GM21825 (cell line): ENCODE data around the gene HAPLN3.

Experiments
- ATAC-seq: cut with Tn5 transposase; IDR thresholded peaks from one replicate; pipeline ENCODE4 v1.9.1; 2021; ENCODE audit warnings: mild to moderate bottlenecking, moderate library complexity; ENCODE audit not compliant: unreplicated experiment

Gene HAPLN3

GRCh38 chr15:88911766-88912118 lies 16.4 kb upstream of the HAPLN3 start:
- no peak for ATAC-seq

GRCh38 chr15:88909956-88910831 lies 14.8 kb upstream of the HAPLN3 start:
- ATAC-seq, result no peak

GRCh38 chr15:88908697-88909621 lies 13.6 kb upstream of the HAPLN3 start:
- no peak for ATAC-seq

- no peak for ATAC-seq
These were observed 12.8 kb upstream of the HAPLN3 start for GRCh38 chr15:88908123-88908522.

GRCh38 chr15:88907111-88907510 lies 11.8 kb upstream of the HAPLN3 start:
- no peak for ATAC-seq

DNA sequence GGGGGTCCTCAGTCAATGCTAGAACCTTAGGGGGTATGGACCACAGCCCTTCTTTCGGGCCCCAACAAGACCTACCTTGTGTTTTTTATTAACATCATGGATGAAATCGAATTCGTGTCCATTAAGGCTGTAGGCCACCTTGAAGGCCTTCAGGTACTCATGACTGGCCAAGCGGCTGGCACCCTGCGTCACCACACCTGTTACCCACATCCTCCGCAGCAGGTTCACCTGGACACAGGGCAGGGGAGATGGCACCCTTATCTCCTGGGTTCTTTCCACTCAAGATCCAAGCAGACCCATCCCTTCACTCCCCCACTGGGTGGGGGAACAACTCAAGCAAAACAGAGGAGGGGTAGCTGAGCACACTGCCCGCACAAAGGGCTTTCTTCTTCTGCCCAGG lies 11.2 kb upstream of the HAPLN3 start:
- no peak for ATAC-seq

DNA sequence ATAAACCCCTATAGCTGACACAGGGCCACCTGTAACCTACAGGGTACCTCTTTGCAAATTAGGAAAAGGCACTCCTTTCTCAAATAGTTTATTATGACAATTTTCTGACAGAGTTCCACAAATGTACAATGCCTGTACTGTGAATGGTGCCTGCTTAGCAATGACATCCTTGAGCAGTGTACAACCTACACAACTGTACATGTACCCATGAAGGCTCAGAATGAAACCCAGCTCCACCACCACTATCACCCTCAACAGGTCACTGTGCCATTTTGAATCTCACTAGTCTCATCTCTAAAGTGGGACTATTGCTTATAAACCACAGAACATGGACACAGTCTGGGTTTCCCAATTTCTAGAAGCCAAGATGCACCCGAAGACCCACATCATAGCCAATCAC lies 10.8 kb upstream of the HAPLN3 start:
- ATAC-seq, result no peak

GRCh38 chr15:88905576-88905975 lies 10.2 kb upstream of the HAPLN3 start:
- ATAC-seq, result no peak

DNA sequence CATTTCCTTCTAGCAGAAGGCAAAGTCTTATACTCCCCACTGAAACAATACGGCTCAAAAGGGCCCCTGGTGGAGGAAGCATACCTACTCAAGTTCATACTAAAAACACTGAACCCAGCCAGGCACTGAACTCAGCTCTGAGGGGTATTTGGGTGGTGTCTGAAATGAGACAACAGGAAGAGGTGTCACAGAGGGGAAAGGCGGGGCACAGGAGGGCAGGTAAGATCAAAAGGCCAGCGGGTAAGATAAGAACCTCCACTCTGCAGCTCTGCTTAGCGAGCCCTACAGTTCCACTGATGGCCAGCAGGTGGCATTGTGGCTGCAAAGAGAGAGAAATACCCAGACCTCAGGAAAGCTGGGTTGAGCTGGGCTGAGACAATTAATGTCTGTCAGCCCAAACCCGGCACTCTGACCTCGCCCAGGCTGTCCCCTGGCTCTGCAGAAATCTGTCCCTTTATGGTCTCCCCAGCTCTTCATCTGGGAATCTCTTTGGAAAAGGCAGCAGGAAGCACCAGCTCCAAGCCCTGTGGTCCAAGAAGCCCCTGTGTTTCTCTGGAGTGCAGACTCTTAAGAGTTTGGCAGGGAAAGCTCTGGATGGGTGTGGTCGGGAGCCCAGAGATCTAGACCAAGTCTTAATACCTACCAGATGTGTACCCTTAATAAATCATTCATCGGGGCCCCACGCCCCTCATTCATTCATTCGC lies 9.4 kb upstream of the HAPLN3 start:
- peak; percentile 73 for ATAC-seq

- no peak for ATAC-seq
These were observed 8.9 kb upstream of the HAPLN3 start for GRCh38 chr15:88904257-88904623.

- ATAC-seq, result no peak
These were observed 7.5 kb upstream of the HAPLN3 start for GRCh38 chr15:88902846-88903245.

DNA sequence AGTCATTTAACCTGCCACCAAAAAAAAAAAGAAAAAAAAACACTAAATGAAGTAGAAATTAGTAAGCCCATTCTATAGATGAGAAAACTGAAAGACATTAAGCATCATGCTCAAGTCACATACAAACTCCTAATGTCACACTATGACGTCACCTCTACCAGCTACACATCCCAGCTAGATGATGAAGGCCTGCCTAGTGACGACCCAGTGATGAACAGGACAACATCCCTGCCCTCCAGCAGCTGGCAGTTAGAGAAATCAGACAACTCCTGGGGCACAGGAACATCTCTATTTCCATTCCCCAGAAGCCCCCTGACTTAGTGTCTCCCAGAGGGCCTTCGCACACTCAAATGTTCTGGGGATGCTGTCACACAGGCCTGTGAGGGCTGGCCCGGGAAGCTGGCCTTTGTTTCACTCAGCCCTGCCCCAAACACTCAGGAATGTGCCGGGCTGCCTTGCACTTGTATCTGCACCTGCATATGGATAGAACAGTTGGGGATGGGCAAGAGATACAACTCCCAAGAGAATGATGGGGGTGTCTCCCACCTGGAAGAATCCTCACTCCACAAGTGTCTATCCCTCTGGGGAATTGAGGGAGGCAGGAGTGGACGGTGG lies 7.0 kb upstream of the HAPLN3 start:
- no peak for ATAC-seq

DNA sequence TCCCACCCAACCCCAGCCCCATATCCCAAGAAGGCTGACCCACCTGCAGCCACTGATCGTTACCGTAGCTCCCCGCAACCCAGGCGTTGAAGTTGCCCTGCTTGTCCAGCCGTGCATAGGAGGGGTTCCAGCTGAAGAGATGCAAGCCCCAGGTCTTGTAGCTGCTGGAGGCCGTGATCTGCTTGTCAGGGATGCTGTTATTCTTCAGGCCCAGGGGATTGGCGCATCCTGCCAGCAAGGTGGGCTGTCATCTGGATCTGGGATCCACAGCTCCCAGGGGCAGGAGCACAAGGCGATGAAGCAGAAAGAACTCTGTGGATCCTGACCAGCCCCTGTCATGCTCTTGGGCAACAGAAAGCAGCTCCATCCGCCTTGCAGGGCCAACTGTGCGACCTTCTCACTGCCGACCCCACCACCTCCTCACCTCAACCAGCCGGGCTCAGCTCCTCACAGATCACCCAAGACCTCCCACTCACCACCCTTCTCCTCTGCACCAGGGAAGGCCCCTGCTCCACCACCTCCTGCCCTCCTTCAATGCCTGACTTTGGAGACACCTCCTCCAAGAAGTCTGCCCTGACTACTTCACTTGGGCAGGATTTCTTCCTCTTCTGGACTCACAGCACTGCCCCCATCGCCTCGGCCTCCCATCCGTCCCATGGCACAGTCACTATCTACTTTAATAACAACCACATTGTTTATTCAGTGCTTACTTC lies 6.3 kb upstream of the HAPLN3 start:
- ATAC-seq, result no peak

DNA sequence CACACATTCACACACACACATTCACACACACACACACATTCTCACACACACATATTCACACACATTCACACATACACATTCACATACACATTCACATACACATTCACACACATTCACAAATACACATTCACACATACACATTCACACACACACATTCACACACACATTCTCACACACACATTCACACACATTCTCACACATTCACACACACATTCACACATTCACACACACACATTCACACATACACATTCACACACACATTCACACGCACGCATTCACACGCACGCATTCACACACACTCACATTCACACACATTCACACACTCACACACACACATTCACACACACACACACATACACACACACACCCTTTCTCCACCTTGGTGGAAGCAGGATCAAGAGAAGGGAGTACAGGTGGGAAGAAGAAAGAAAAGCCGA lies 5.7 kb upstream of the HAPLN3 start:
- ATAC-seq, result no peak

DNA sequence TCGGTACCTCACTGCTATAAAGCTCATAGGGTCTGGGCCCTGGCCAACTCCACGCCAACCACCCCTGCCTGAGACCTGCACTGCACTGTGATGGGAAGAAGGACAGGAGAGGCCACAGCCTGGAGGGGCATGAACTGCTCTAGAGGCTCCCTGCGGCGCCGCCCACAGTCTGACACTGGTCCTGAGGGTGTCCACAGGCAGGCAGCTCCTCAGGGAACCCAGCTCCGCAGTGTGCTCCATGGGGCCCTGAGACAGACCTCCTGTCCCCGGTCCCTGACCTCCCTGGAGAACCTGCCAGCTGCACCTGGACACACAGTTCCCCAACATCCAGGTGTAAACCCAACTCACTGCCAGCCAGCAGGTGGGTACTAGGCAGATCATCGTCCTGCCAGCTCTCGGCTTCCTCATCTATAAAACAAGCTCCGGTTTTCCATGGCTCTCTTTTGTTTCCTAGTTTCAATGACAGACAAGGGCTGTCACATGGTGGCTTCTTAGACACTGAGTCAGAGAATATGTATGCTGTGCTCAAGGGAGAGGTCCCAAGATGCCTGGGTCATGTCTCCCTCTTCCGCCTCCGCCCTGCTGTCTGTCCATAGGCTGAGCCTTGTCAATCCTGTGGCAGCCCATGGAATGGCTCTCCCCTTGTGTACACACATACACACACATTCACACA lies 5.1 kb upstream of the HAPLN3 start:
- no peak for ATAC-seq

GRCh38 chr15:88899251-88899650 lies 3.9 kb upstream of the HAPLN3 start:
- ATAC-seq, result no peak

- ATAC-seq, result no peak
These were observed 3.4 kb upstream of the HAPLN3 start for GRCh38 chr15:88898736-88899135.

GRCh38 chr15:88897456-88898194 lies 2.3 kb upstream of the HAPLN3 start:
- ATAC-seq, result peak; percentile 44

DNA sequence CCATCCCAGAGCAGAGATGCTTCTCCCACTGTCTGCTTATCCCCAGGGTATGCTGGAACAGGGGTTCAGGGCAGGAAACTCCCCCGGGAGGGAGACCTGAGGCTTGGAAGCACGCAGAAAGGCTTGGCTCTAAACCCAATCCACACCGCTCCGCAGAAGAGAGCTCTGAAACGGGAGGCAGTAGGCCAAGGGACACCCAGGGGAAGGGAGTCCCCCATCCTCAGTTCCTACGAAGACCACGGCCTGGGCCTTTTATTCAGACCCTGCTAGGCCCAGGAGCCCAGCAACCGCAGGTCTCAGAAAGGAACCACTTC lies 1.8 kb upstream of the HAPLN3 start:
- ATAC-seq, result no peak
